Stomach (tissue), 9 donors: Measurements from ENCODE around the gene EEF2K. TPM values are rescaled to one million over a fixed set of nuclear protein-coding genes. Genes with fewer than 3 reads are reported as not detected.
"Not testable (repeated sequence)": the region's sequence is repeated elsewhere in the genome, so short reads cannot be mapped to it uniquely, and the experiment has no call there.

ENCODE experiments used
- DNase-seq, 2 donors: peaks; one replicate each; pipeline versions ENCODE4 v3.0.0 to v3.0.0-alpha.2; 2013 to 2019
- H3K27ac ChIP-seq, 5 donors: fragments of 200-600 bp in 4 of 5; sonication (generic) in 4 of 5; one replicate each; pipeline ENCODE4 v1.5.1; 2013 to 2019; ENCODE audit warnings: mild to moderate bottlenecking in 1 of 5, moderate library complexity in 1 of 5
- H3K27me3 ChIP-seq, 3 donors: fragments of 200-600 bp; sonication (generic); one replicate each; pipeline ENCODE4 v1.5.1; 2017 to 2019; ENCODE audit warnings: mixed run types in 1 of 3
- H3K36me3 ChIP-seq, 4 donors: fragments of 200-600 bp; sonication (generic); 1 replicate in 3 of 4; 2 replicates in 1 of 4; pipeline ENCODE4 v1.5.1; 2016 to 2019
- H3K4me1 ChIP-seq, 4 donors: fragments of 200-600 bp; sonication (generic); one replicate each; pipeline ENCODE4 v1.5.1; 2016 to 2019
- H3K4me3 ChIP-seq, 4 donors: fragments of 200-600 bp; sonication (generic) in 3 of 4; one replicate each; pipeline ENCODE4 v1.5.1; 2016 to 2019; ENCODE audit warnings: mild to moderate bottlenecking in 1 of 4
- H3K9me3 ChIP-seq, 4 donors: fragments of 200-600 bp; sonication (generic); one replicate each; pipeline ENCODE4 v1.5.1; 2016 to 2019
- EP300 ChIP-seq: sonication (generic); formaldehyde crosslinking; IDR thresholded peaks from one replicate; pipeline ENCODE4 v1.6.1; 2017; ENCODE audit warnings: antibody characterized with exemption
- POLR2A ChIP-seq, 4 donors: fragments of 450-650 bp; IDR thresholded peaks; one replicate each; pipeline ENCODE4 v1.6.1; 2016; ENCODE audit warnings: antibody characterized with exemption in 4 of 4, control low read depth in 2 of 4, mild to moderate bottlenecking in 1 of 4, moderate library complexity in 1 of 4
- POLR2AphosphoS5 ChIP-seq, 3 donors: sonication (generic); formaldehyde crosslinking; IDR thresholded peaks; one replicate each; pipeline ENCODE4 v1.6.1; 2016; ENCODE audit warnings: antibody characterized with exemption in 3 of 3
- WGBS, 5 donors: extraction: QIAGEN DNeasy Blood & Tissue Kit in 3 of 5; methylation state at CpG; one replicate each; pipeline versions ENCODE4 v1.1.5 to v1.1.7; 2013 to 2018; 5-methylcytosine and 5-hydroxymethylcytosine counted together
- intact Hi-C: fragments of 100-400 bp; cut with DNase I; formaldehyde crosslinking; loops from one replicate; pipeline ENCODE4 v1.15.1; 2023; ENCODE audit warnings: low total_unique reads
- polyA plus RNA-seq, 3 donors: library from polyadenylated mRNA; stranded (reverse); fragments of 200-250 nt; gene quantifications; one replicate each; pipeline ENCODE4 v1.2.3, GENCODE V29; 2013
- total RNA-seq, 5 donors: library from RNA; depleted of rRNA; stranded (reverse); fragments of >200 nt; gene quantifications; one replicate each; pipeline versions ENCODE4 v1.1.0 to v1.2.3, GENCODE V29; 2014 to 2016
- TF ChIP-seq, protein P1 (sequence below), 7 experiments: fragments of 450-650 bp in 4 of 7; fragments of 200-600 bp in 3 of 7; sonication (generic) in 3 of 7; IDR thresholded peaks; one replicate each; pipeline ENCODE4 v1.5.1; 2016 to 2019; ENCODE audit warnings: antibody characterized with exemption in 7 of 7, control low read depth in 2 of 7, mild to moderate bottlenecking in 1 of 7
- donor health status: healthy with polysubstance abuse.
- donor health status: Bipolar disorder and iron deficiency.
- donor health status: healthy.

Gene EEF2K
- total and polyA plus RNA-seq, 8 donors: 3.4 to 170 (median 27.1) TPM

DNA sequence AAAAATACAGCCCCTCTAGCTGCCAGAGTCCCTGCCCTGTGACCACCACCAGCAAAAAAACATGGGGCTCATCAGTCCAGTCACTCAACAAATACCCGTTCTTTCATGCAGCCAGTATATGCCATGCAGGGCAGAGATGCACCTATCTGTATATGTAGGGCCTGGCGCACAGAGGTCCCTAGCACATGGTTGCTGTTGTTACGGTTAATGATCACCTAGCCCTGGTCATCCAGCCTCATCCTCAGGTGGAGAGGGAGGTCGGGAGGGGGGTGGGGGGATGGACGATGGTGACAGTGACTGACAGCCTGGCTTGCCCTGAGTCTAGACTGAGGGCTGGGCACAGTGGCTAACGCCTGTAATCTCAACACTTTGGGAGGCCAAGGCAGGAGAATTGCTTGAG lies 42.3 kb upstream of the EEF2K start:
- no peak overlapping the region for H3K4me3 ChIP-seq
- DNase-seq: no peak
- intact Hi-C loops: no loop called here
- no peak overlapping the region for H3K27ac ChIP-seq
- no peak for TF ChIP-seq POLR2A (IDR thresholded peaks at IDR 0.05)
- no peak for TF ChIP-seq POLR2AphosphoS5 (IDR thresholded peaks at IDR 0.05)
- TF ChIP-seq, protein P1, sequence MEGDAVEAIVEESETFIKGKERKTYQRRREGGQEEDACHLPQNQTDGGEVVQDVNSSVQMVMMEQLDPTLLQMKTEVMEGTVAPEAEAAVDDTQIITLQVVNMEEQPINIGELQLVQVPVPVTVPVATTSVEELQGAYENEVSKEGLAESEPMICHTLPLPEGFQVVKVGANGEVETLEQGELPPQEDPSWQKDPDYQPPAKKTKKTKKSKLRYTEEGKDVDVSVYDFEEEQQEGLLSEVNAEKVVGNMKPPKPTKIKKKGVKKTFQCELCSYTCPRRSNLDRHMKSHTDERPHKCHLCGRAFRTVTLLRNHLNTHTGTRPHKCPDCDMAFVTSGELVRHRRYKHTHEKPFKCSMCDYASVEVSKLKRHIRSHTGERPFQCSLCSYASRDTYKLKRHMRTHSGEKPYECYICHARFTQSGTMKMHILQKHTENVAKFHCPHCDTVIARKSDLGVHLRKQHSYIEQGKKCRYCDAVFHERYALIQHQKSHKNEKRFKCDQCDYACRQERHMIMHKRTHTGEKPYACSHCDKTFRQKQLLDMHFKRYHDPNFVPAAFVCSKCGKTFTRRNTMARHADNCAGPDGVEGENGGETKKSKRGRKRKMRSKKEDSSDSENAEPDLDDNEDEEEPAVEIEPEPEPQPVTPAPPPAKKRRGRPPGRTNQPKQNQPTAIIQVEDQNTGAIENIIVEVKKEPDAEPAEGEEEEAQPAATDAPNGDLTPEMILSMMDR (IDR thresholded peaks at IDR 0.05): no peak
- no peak for TF ChIP-seq EP300
- H3K36me3 ChIP-seq: no peaks in the 10 kb centered on the region
- peaks cover 6 to 10% (median 9%) of the 10 kb centered on the region in 4 donors for H3K4me1 ChIP-seq
- peaks cover 0 to 6% (median 0%) of the 10 kb centered on the region in 4 donors for H3K9me3 ChIP-seq
- H3K27me3 ChIP-seq: peaks cover 0 to 48% (median 11%) of the 10 kb centered on the region in 3 donors
- WGBS, 5 donors: 77 to 83% (median 79%) methylated on average over 2 to 6 of the region's 6 CpGs

DNA sequence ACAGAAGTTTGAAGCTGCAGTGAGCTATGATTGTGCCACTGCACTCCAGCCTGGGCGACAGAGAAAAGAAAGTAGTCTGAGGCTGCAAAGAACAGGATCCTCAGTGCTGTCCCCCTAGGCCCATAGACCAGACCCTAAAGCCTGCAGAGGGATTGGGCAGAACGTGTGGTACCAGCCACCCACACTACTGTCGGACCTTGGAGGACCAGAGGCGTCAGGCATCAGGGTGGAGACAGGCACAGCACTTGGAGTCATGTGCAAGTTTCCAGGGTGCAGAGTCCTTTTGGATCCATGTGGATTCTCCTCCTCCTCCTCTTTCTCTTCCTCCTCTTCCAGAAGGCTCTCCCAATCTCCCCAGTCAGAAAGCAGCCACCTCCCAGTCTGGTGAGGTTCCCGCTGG lies 41.6 kb upstream of the EEF2K start:
- 83 to 92% (median 87%) methylated on average over 5 of the region's 5 CpGs for WGBS, 5 donors
- intact Hi-C loops: no loop called here

DNA sequence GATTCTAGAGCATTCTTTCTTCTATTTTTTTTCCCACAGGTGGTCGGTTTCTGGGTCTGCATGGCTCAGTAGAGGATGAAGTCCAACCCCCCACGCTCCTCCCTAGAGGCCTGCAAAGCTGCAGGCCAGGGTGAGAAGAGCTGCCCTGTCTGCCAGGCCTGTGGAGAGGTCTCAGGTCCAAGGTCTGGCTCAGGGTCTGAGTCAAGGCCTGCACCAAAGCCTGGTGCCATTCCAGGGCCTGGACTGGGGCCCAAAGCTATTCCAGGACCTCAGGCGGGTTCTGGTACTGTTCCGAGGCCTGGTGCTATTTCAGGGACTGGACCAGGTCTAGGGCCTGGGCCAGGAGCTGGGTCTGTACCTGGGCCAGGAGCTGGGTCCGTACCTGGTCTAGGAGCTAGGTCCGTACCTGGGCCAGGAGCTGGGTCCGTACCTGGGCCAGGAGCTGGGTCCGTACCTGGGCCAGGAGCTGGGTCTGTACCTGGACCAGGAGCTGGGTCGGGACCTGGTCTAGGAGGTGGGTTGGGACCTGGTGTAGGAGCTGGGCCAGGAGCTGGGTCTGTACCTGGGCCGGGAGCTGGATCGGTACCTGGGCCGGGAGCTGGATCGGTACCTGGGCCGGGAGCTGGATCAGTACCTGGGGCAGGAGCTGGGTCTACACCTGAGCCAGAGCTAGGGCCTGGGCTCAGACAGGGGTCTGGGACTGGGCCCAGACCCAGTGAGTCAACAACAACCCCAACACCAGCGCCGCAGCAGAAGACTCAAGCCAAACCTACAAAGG lies 40.4 kb upstream of the EEF2K start:
- intact Hi-C loops: no loop called here
- no peak for DNase-seq
- Histone ChIP-seq H3K36me3 (no peaks in the 10 kb centered on the region), H3K27ac (no peak overlapping the region), H3K27me3 (peaks cover 0 to 32% (median 11%) of the 10 kb centered on the region in 3 donors), H3K9me3 (peaks cover 0 to 6% (median 0%) of the 10 kb centered on the region in 4 donors), H3K4me3 (no peak overlapping the region), H3K4me1 (peaks cover 6 to 10% (median 9%) of the 10 kb centered on the region in 4 donors)
- TF ChIP-seq POLR2AphosphoS5 (IDR thresholded peaks at IDR 0.05) (no peak), POLR2A (IDR thresholded peaks at IDR 0.05) (no peak), EP300 (no peak)
- TF ChIP-seq, protein P1 (IDR thresholded peaks at IDR 0.05): no peak
- WGBS, 5 donors: 70 to 94% (median 92%) methylated on average over 9 to 16 of the region's 16 CpGs

More for the DNA sequence above, 41.6 kb upstream of the EEF2K start:
- Histone ChIP-seq H3K27me3 (peaks cover 0 to 44% (median 11%) of the 10 kb centered on the region in 3 donors), H3K27ac (no peak overlapping the region), H3K36me3 (no peaks in the 10 kb centered on the region), H3K4me3 (no peak overlapping the region), H3K9me3 (peaks cover 0 to 6% (median 0%) of the 10 kb centered on the region in 4 donors), H3K4me1 (peaks cover 6 to 10% (median 9%) of the 10 kb centered on the region in 4 donors)
- TF ChIP-seq, protein P1 (IDR thresholded peaks at IDR 0.05): no peak
- no peak for TF ChIP-seq POLR2A (IDR thresholded peaks at IDR 0.05)
- TF ChIP-seq EP300: no peak
- no peak for TF ChIP-seq POLR2AphosphoS5 (IDR thresholded peaks at IDR 0.05)
- no peak for DNase-seq

DNA sequence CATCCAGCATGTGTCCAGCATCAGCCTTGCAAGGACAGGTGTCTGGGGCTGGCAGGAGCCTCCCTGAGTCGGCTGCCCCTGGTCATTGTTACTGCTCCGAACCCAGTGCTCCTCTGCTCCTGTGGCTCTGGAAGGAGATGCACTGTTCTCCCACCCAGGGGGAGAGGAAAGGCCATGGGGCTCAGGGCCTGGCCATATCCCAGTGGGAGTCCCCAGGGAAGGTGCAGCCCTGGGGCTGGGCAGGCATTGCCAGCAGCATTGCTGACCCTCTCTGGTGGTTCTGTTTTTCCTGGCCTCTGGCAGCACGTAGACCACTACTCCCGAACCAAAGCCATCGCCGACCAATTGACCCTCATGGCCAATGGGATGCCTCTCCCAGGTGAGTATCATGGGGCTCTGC lies 34.1 kb upstream of the EEF2K start:
- Histone ChIP-seq H3K27ac (no peak overlapping the region), H3K27me3 (no peaks in the 10 kb centered on the region), H3K4me3 (no peak overlapping the region), H3K9me3 (no peaks in the 10 kb centered on the region), H3K36me3 (no peaks in the 10 kb centered on the region), H3K4me1 (no peaks in the 10 kb centered on the region)
- intact Hi-C loops: loop anchor here (10.0 kb wide), 1 partner anchor 87 kb away; no protein-coding TSS in a partner anchor
- TF ChIP-seq POLR2A (IDR thresholded peaks at IDR 0.05) (no peak), EP300 (no peak), POLR2AphosphoS5 (IDR thresholded peaks at IDR 0.05) (no peak)
- TF ChIP-seq, protein P1 (IDR thresholded peaks at IDR 0.05): no peak
- DNase-seq: no peak
- 84 to 90% (median 87%) methylated on average over 3 to 6 of the region's 6 CpGs for WGBS, 5 donors

DNA sequence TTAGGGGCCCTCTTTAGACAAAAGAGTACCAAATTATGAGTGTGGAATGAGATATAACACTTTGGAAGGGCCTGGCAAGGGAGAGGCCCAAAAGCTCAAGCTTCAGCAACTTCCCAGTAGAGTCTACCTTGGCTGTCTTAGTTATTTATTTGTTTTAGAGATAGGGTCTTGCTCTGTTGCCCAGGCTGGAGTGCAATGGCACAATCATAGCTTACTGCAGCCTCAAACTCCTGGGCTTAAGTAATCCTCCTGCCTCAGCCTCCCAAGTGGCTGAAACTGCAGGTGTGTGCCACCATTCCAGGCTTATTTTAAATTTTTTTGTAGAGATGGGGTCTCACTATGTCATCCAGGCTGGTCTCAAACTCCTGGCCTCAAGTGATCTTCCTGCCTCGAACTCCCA lies 33.4 kb upstream of the EEF2K start:
- not testable (repeated sequence) for H3K36me3 ChIP-seq, H3K27ac ChIP-seq, H3K27me3 ChIP-seq, H3K9me3 ChIP-seq, H3K4me1 ChIP-seq, H3K4me3 ChIP-seq, DNase-seq
- intact Hi-C loops: loop anchor here (10.0 kb wide), 1 partner anchor 88 kb away; no protein-coding TSS in a partner anchor
- 85 to 96% (median 93%) methylated on average over 1 of the region's 1 CpG for WGBS, 5 donors
